ENCODE measurements around the gene SCUBE1. TPM values are rescaled to one million over a fixed set of nuclear protein-coding genes. Genes with fewer than 3 reads are reported as not detected.

The SCUBE1 gene
- total RNA-seq, 1 experiment from 2014 or later: not detected

DNA sequence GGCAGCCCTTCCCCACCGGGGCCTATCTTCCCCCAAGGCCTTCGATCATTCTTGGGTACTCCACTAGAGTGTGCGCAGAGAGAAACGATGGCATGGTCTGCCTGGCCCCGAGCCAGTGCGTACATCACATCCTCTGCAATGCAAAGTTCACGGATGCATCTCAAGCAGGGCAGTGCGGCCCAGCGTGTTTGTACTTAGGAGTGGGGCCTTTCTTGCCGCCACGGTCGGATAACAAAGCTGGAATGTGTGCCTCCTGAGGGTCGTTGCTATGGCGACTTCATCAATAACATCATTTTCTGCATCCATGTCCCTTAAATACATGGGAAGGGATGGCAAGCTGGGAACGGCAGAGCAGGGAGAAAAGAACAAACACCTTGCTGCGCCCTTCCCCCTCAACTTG lies 73.9 kb downstream of the SCUBE1 start:
- H3K36me3 ChIP-seq (ENCODE audit: low read depth): no peaks in the 10 kb centered on the region
- no peaks in the 10 kb centered on the region for H3K79me2 ChIP-seq (ENCODE audit: low read depth)
- H3K4me3 ChIP-seq: no peak overlapping the region
- H3K4me2 ChIP-seq: no peak overlapping the region
- DNase-seq: no peak
- peaks cover 7% of the 10 kb centered on the region for H3K4me1 ChIP-seq (replicated peaks; ENCODE audit: insufficient read depth)
- no peak overlapping the region for H2AFZ ChIP-seq
- intact Hi-C loops (cut with micrococcal nuclease; ENCODE audit: unreplicated experiment): no loop called here
- no peak overlapping the region for H3K27ac ChIP-seq
- ChIA-PET POLR2A (ENCODE audit: unreplicated experiment) (no interaction called here), CTCF (interaction anchor here (0.6 kb wide), 1 partner anchor 117 kb away, joined by 6 read pairs; no protein-coding TSS in a partner anchor)
- H4K20me1 ChIP-seq (ENCODE audit: insufficient read depth): no peaks in the 10 kb centered on the region
- no TSS peak for BruUV-seq (replicated peaks)
- TF ChIP-seq, protein P1, sequence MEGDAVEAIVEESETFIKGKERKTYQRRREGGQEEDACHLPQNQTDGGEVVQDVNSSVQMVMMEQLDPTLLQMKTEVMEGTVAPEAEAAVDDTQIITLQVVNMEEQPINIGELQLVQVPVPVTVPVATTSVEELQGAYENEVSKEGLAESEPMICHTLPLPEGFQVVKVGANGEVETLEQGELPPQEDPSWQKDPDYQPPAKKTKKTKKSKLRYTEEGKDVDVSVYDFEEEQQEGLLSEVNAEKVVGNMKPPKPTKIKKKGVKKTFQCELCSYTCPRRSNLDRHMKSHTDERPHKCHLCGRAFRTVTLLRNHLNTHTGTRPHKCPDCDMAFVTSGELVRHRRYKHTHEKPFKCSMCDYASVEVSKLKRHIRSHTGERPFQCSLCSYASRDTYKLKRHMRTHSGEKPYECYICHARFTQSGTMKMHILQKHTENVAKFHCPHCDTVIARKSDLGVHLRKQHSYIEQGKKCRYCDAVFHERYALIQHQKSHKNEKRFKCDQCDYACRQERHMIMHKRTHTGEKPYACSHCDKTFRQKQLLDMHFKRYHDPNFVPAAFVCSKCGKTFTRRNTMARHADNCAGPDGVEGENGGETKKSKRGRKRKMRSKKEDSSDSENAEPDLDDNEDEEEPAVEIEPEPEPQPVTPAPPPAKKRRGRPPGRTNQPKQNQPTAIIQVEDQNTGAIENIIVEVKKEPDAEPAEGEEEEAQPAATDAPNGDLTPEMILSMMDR (conservative IDR thresholded peaks at IDR 0.05): no peak
- no peak for TF ChIP-seq EZH2 (IDR thresholded peaks at IDR 0.05; ENCODE audit: low read depth)
- no peaks in the 10 kb centered on the region for H3K9me3 ChIP-seq (ENCODE audit: insufficient read depth, low read depth)
- peaks cover 42% of the 10 kb centered on the region for H3K27me3 ChIP-seq (ENCODE audit: insufficient read depth, low read depth)
- peaks cover under 1% of the 10 kb centered on the region; the same call in 1 of the 2 replicates for H3F3A ChIP-seq (ENCODE audit: insufficient read depth, low read depth)
- H3K9me2 ChIP-seq (ENCODE audit: insufficient read depth): no peaks in the 10 kb centered on the region

DNA sequence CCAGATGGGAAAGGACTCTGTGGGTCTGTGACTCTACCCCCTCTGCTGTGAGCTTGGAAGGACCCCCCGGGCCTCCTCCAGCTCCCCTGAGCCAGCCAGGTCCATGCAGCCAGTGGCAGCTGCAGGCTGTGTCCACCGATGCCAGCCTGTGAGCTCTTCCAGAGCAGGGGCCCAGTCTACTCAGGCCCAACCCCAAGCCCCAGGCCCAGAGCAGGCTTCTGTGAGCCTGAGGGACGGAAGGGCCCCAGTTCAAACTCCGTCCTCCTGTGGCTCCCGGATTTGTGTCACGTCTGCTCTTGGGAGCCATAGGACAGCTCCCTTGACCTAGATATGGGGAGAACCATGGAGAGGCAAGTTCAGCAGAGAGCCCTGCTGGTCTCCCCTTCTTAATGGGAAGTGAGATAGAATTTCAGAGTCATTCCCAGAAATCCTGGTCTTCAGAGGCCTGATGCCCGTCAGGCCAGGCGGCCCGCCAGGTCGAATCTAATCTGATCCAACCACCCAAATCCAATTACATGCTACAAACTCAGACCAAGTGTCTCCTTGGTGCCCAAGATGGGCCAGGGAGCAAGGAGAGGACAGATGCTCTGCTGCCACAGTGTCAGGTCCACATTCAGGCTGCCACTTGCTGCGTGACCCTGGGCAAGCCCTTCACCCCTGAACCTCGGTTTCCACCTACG lies 75.1 kb downstream of the SCUBE1 start:
- intact Hi-C loops (cut with micrococcal nuclease; ENCODE audit: unreplicated experiment): no loop called here
- BruUV-seq (replicated peaks): no TSS peak
- POLR2A ChIA-PET (ENCODE audit: unreplicated experiment): no interaction called here

DNA sequence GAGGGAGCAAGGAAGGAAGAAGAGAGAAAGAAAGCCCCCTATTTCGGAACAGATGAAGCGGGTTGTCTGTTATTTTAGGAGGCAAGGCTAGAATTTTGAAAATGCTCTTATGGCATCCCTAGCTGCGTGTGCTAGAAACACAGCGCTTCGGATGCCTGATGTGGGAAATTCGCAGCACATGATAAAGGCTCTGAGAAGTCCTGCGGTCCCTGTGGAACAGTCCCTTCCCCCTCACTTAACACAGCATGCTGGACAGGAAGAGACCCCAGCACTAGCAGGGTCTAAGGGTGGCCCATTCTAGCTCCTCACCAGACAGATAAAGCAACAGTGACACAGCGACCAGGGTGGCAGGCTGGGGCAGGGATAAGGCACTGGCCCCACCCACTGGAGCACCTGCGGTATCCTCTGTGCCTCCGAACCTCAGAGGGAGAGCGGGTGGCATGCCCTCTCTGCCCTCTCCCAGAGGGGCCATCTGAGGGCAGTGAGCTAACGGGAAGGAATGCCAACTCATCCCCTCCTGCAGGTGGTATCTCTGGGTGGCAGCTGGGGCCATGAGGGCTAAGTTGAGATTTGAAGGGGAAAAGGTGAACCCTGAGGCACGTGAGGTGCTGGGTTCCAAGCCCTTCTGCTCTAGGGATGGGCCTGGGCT lies 75.7 kb downstream of the SCUBE1 start:
- Histone ChIP-seq H3K79me2 (ENCODE audit: low read depth) (no peaks in the 10 kb centered on the region), H3K4me1 (replicated peaks; ENCODE audit: insufficient read depth) (peaks cover 20% of the 10 kb centered on the region), H3K27ac (no peak overlapping the region), H3K9me2 (ENCODE audit: insufficient read depth) (no peaks in the 10 kb centered on the region), H3K36me3 (ENCODE audit: low read depth) (no peaks in the 10 kb centered on the region), H2AFZ (no peak overlapping the region), H4K20me1 (ENCODE audit: insufficient read depth) (no peaks in the 10 kb centered on the region), H3K4me3 (no peak overlapping the region), H3K27me3 (ENCODE audit: insufficient read depth, low read depth) (peaks cover 45% of the 10 kb centered on the region), H3F3A (ENCODE audit: insufficient read depth, low read depth) (peaks cover 7% of the 10 kb centered on the region; the same call in 1 of the 2 replicates), H3K9me3 (ENCODE audit: insufficient read depth, low read depth) (no peaks in the 10 kb centered on the region), H3K4me2 (no peak overlapping the region)
- intact Hi-C loops (cut with micrococcal nuclease; ENCODE audit: unreplicated experiment): no loop called here
- no peak for DNase-seq
- no peak for TF ChIP-seq EZH2 (IDR thresholded peaks at IDR 0.05; ENCODE audit: low read depth)
- TF ChIP-seq, protein P1 (conservative IDR thresholded peaks at IDR 0.05): no peak
- no TSS peak for BruUV-seq (replicated peaks)
- POLR2A ChIA-PET (ENCODE audit: unreplicated experiment): no interaction called here
- CTCF ChIA-PET: interaction anchor here (0.6 kb wide), 1 partner anchor 218 kb away, joined by 3 read pairs; no protein-coding TSS in a partner anchor

More for the DNA sequence above, 75.1 kb downstream of the SCUBE1 start:
- Histone ChIP-seq H3K27ac (no peak overlapping the region), H3K9me3 (ENCODE audit: insufficient read depth, low read depth) (no peaks in the 10 kb centered on the region), H3K36me3 (ENCODE audit: low read depth) (no peaks in the 10 kb centered on the region), H2AFZ (no peak overlapping the region), H3F3A (ENCODE audit: insufficient read depth, low read depth) (peaks cover 7% of the 10 kb centered on the region; the same call in 1 of the 2 replicates), H4K20me1 (ENCODE audit: insufficient read depth) (no peaks in the 10 kb centered on the region), H3K79me2 (ENCODE audit: low read depth) (no peaks in the 10 kb centered on the region), H3K4me1 (replicated peaks; ENCODE audit: insufficient read depth) (peaks cover 18% of the 10 kb centered on the region), H3K9me2 (ENCODE audit: insufficient read depth) (no peaks in the 10 kb centered on the region), H3K27me3 (ENCODE audit: insufficient read depth, low read depth) (peaks cover 42% of the 10 kb centered on the region), H3K4me3 (no peak overlapping the region), H3K4me2 (no peak overlapping the region)
- TF ChIP-seq, protein P1 (conservative IDR thresholded peaks at IDR 0.05): no peak
- TF ChIP-seq EZH2 (IDR thresholded peaks at IDR 0.05; ENCODE audit: low read depth): no peak
- CTCF ChIA-PET: interaction anchor here (0.6 kb wide), 1 partner anchor 219 kb away, joined by 3 read pairs; no protein-coding TSS in a partner anchor
- DNase-seq: no peak

All from PC-9 (cell line).